ENCODE data around the gene C19orf44.

The C19orf44 gene

GRCh38 chr19:16522559-16523377, 26.6 kb downstream of the C19orf44 start:
- Histone ChIP-seq H3K14ac (ENCODE audit: low read length in 2 of 2) (no peak overlapping the region), H3K23ac (ENCODE audit: low read length in 2 of 2) (no peak overlapping the region), H2BK5ac (ENCODE audit: low read depth, low read length, poor library complexity, severe bottlenecking) (no peak overlapping the region), H3K27ac (ENCODE audit: low read length, poor library complexity, severe bottlenecking) (no peak overlapping the region), H3K4ac (ENCODE audit: low read depth in 1 of 2, low read length in 2 of 2) (no peak overlapping the region), H3K36me3 (ENCODE audit: control insufficient read depth in 1 of 2, insufficient read depth in 2 of 2, low read depth in 1 of 2, low read length in 2 of 2) (peaks cover 96% of the 10 kb centered on the region in 2 experiments), H3K4me1 (ENCODE audit: control insufficient read depth, insufficient read depth, low read depth, low read length) (peaks cover 2% of the 10 kb centered on the region), H4K8ac (ENCODE audit: low read length) (no peak overlapping the region), H2BK12ac (ENCODE audit: low read length in 2 of 2) (no peak overlapping the region), H3K4me3 (ENCODE audit: insufficient read depth in 1 of 2, low read depth in 1 of 2, low read length in 2 of 2) (no peak overlapping the region), H3K27me3 (ENCODE audit: control insufficient read depth in 1 of 2, insufficient read depth in 1 of 2, low read length in 2 of 2) (no peaks in the 10 kb centered on the region), H2AFZ (ENCODE audit: low read depth, low read length) (no peak overlapping the region), H3K9ac (ENCODE audit: low read length) (no peak overlapping the region), H3K9me3 (ENCODE audit: control insufficient read depth, low read length) (no peaks in the 10 kb centered on the region), H3K18ac (ENCODE audit: low read depth in 1 of 2, low read length in 2 of 2) (no peak overlapping the region), H2BK120ac (ENCODE audit: low read depth, low read length) (no peak overlapping the region), H2AK5ac (ENCODE audit: low read length, severe bottlenecking) (no peak overlapping the region), H4K91ac (ENCODE audit: low read length) (no peak overlapping the region), H3K4me2 (ENCODE audit: low read length, poor library complexity, severe bottlenecking) (no peak overlapping the region), H3K79me1 (replicated peaks; ENCODE audit: low read length, poor library complexity, severe bottlenecking) (peaks cover 46% of the 10 kb centered on the region), H2BK15ac (ENCODE audit: low read depth, poor library complexity, severe bottlenecking) (no peak overlapping the region)
- no peak for DNase-seq
- WGBS = 97% methylated on average over 25 of the region's 25 CpGs

- Histone ChIP-seq H2BK12ac (ENCODE audit: low read length in 2 of 2) (no peak overlapping the region), H3K4ac (ENCODE audit: low read depth in 1 of 2, low read length in 2 of 2) (no peak overlapping the region), H4K91ac (ENCODE audit: low read length) (no peak overlapping the region), H2AK5ac (ENCODE audit: low read length, severe bottlenecking) (no peak overlapping the region), H3K4me1 (ENCODE audit: control insufficient read depth, insufficient read depth, low read depth, low read length) (peaks cover 2% of the 10 kb centered on the region), H2AFZ (ENCODE audit: low read depth, low read length) (no peak overlapping the region), H3K9ac (ENCODE audit: low read length) (no peak overlapping the region), H3K36me3 (ENCODE audit: control insufficient read depth in 1 of 2, insufficient read depth in 2 of 2, low read depth in 1 of 2, low read length in 2 of 2) (peaks cover 94 to 96% of the 10 kb centered on the region in 2 experiments), H3K27me3 (ENCODE audit: control insufficient read depth in 1 of 2, insufficient read depth in 1 of 2, low read length in 2 of 2) (no peaks in the 10 kb centered on the region), H2BK15ac (ENCODE audit: low read depth, poor library complexity, severe bottlenecking) (no peak overlapping the region), H3K18ac (ENCODE audit: low read depth in 1 of 2, low read length in 2 of 2) (no peak overlapping the region), H2BK120ac (ENCODE audit: low read depth, low read length) (no peak overlapping the region), H3K79me1 (replicated peaks; ENCODE audit: low read length, poor library complexity, severe bottlenecking) (peaks cover 50% of the 10 kb centered on the region), H4K8ac (ENCODE audit: low read length) (no peak overlapping the region), H3K23ac (ENCODE audit: low read length in 2 of 2) (no peak overlapping the region), H3K27ac (ENCODE audit: low read length, poor library complexity, severe bottlenecking) (no peak overlapping the region), H3K14ac (ENCODE audit: low read length in 2 of 2) (no peak overlapping the region), H3K4me3 (ENCODE audit: insufficient read depth in 1 of 2, low read depth in 1 of 2, low read length in 2 of 2) (no peak overlapping the region), H3K4me2 (ENCODE audit: low read length, poor library complexity, severe bottlenecking) (no peak overlapping the region), H3K9me3 (ENCODE audit: control insufficient read depth, low read length) (no peaks in the 10 kb centered on the region), H2BK5ac (ENCODE audit: low read depth, low read length, poor library complexity, severe bottlenecking) (no peak overlapping the region)
- WGBS = 98% methylated on average over 48 of the region's 54 CpGs
- no peak for DNase-seq
These were observed 29.0 kb downstream of the C19orf44 start for GRCh38 chr19:16524991-16525734.

- Histone ChIP-seq H3K4ac (ENCODE audit: low read depth in 1 of 2, low read length in 2 of 2) (no peak overlapping the region), H2BK120ac (ENCODE audit: low read depth, low read length) (no peak overlapping the region), H3K4me2 (ENCODE audit: low read length, poor library complexity, severe bottlenecking) (no peak overlapping the region), H3K4me1 (ENCODE audit: control insufficient read depth, insufficient read depth, low read depth, low read length) (peaks cover 2% of the 10 kb centered on the region), H4K91ac (ENCODE audit: low read length) (no peak overlapping the region), H3K9me3 (ENCODE audit: control insufficient read depth, low read length) (no peaks in the 10 kb centered on the region), H3K14ac (ENCODE audit: low read length in 2 of 2) (no peak overlapping the region), H2AFZ (ENCODE audit: low read depth, low read length) (no peak overlapping the region), H3K9ac (ENCODE audit: low read length) (no peak overlapping the region), H2AK5ac (ENCODE audit: low read length, severe bottlenecking) (no peak overlapping the region), H2BK5ac (ENCODE audit: low read depth, low read length, poor library complexity, severe bottlenecking) (no peak overlapping the region), H3K79me1 (replicated peaks; ENCODE audit: low read length, poor library complexity, severe bottlenecking) (peaks cover 51% of the 10 kb centered on the region), H3K36me3 (ENCODE audit: control insufficient read depth in 1 of 2, insufficient read depth in 2 of 2, low read depth in 1 of 2, low read length in 2 of 2) (peaks cover 94 to 96% of the 10 kb centered on the region in 2 experiments), H2BK15ac (ENCODE audit: low read depth, poor library complexity, severe bottlenecking) (no peak overlapping the region), H4K8ac (ENCODE audit: low read length) (no peak overlapping the region), H3K18ac (ENCODE audit: low read depth in 1 of 2, low read length in 2 of 2) (no peak overlapping the region), H3K23ac (ENCODE audit: low read length in 2 of 2) (no peak overlapping the region), H3K4me3 (ENCODE audit: insufficient read depth in 1 of 2, low read depth in 1 of 2, low read length in 2 of 2) (no peak overlapping the region), H2BK12ac (ENCODE audit: low read length in 2 of 2) (no peak overlapping the region), H3K27ac (ENCODE audit: low read length, poor library complexity, severe bottlenecking) (no peak overlapping the region), H3K27me3 (ENCODE audit: control insufficient read depth in 1 of 2, insufficient read depth in 1 of 2, low read length in 2 of 2) (no peaks in the 10 kb centered on the region)
- WGBS = 97% methylated on average over 29 of the region's 29 CpGs
- no peak for DNase-seq
These were observed 29.7 kb downstream of the C19orf44 start for GRCh38 chr19:16525751-16526481.
